Esophagus squamous epithelium (tissue), 4 donors: ENCODE measurements around the gene EFCAB5.

ENCODE experiments used
- POLR2A ChIP-seq, 4 donors: fragments of 450-650 bp; IDR thresholded peaks; one replicate each; pipeline ENCODE4 v1.6.1; 2017; ENCODE audit warnings: antibody characterized with exemption in 4 of 4, mild to moderate bottlenecking in 4 of 4, moderate library complexity in 3 of 4
- TF ChIP-seq, protein P1 (sequence below), 6 experiments: fragments of 450-650 bp in 4 of 6; fragments of 200-600 bp in 2 of 6; sonication (generic) in 2 of 6; IDR thresholded peaks; one replicate each; pipeline ENCODE4 v1.5.1; 2016 to 2019; ENCODE audit warnings: antibody characterized with exemption in 6 of 6, mild to moderate bottlenecking in 4 of 6, moderate library complexity in 4 of 6

GRCh38 chr17:30137158-30137557 is 195.7 kb downstream of the EFCAB5 start:
- TF ChIP-seq, protein P1, sequence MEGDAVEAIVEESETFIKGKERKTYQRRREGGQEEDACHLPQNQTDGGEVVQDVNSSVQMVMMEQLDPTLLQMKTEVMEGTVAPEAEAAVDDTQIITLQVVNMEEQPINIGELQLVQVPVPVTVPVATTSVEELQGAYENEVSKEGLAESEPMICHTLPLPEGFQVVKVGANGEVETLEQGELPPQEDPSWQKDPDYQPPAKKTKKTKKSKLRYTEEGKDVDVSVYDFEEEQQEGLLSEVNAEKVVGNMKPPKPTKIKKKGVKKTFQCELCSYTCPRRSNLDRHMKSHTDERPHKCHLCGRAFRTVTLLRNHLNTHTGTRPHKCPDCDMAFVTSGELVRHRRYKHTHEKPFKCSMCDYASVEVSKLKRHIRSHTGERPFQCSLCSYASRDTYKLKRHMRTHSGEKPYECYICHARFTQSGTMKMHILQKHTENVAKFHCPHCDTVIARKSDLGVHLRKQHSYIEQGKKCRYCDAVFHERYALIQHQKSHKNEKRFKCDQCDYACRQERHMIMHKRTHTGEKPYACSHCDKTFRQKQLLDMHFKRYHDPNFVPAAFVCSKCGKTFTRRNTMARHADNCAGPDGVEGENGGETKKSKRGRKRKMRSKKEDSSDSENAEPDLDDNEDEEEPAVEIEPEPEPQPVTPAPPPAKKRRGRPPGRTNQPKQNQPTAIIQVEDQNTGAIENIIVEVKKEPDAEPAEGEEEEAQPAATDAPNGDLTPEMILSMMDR (IDR thresholded peaks at IDR 0.05): no peak
- no peak for TF ChIP-seq POLR2A (IDR thresholded peaks at IDR 0.05)
